HG02642 (cell line): ENCODE measurements around the gene ERP27.
A peak's percentile ranks its signal among the peaks of the same experiment; 100 is the strongest.

Source experiments
- ATAC-seq: cut with Tn5 transposase; IDR thresholded peaks from one replicate; pipeline ENCODE4 v1.9.1; 2021; ENCODE audit warnings: mild to moderate bottlenecking; ENCODE audit not compliant: unreplicated experiment, poor library complexity

The ERP27 gene

GRCh38 chr12:14910090-14910915 is 28.0 kb downstream of the ERP27 start:
- ATAC-seq: no peak

- ATAC-seq: no peak
These were observed 30.4 kb downstream of the ERP27 start for GRCh38 chr12:14907953-14908352.

GRCh38 chr12:14906114-14906513 is 32.2 kb downstream of the ERP27 start:
- no peak for ATAC-seq

DNA sequence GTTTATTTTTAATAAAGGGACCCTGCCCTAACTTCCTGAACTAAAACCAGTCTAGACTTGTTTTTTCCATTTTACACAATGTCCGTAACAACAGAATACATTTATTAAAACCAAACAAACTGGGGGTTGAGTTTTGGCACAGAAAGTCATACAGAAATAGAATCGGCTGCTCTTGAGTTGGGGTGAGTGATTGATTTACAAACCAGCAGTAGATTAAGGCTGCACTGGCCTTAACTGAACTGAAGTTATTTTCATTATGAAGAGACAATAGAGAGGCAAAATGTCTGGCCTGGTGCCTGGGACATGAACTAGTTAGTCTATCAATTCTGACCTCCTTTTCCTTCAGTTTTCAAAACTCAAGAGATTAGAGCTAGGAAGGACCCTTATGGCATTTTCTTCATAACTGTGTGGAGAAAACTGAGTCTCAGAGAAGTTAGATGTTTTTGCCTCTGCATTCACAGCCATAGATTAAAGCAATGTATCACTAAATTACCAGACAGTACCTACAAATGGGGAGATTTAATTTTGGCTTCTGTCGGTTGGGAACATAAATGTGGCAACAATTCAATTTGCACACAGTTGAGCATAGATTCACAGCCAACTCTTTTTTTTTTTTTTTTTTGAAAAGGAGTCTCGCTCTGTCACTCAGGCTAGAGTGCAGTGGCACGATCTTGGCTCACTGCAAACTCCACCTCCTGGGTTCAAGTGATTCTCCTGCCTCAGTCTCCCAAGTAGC is 32.9 kb downstream of the ERP27 start:
- ATAC-seq: no peak

- no peak for ATAC-seq
These were observed 33.5 kb downstream of the ERP27 start for GRCh38 chr12:14904854-14905253.

DNA sequence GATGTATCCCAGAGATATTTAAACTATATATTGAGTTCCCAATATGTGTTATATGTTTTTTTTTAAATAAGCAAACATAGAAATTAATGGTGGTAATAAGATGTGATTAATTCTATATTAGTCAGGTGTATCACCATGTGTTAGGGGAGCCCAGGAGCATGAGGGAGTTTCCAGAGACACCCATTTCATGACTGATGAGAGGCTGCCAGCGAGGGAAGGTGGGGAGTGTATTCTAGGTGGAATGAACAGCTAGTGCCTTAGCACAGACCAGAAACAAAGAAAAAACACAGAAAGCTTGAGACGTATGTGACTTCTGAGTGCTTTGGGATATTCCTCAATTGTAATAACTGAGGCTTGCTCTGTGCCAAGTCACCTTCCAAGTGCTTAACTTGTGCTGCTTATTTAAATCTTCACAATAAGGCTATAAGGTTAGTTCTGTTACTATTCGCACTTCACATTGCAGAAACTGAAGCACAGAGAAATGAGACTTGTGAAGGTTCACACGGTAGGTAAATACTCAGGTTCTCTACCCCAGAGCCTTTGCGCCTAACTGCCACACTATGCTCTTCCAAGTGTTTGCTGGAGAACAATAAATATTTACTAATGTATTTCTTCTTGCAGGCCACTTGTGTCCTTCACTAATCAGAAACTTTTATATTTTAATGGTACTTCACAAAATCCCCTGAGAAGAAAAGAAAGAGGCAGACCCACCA is 34.8 kb downstream of the ERP27 start:
- no peak for ATAC-seq

DNA sequence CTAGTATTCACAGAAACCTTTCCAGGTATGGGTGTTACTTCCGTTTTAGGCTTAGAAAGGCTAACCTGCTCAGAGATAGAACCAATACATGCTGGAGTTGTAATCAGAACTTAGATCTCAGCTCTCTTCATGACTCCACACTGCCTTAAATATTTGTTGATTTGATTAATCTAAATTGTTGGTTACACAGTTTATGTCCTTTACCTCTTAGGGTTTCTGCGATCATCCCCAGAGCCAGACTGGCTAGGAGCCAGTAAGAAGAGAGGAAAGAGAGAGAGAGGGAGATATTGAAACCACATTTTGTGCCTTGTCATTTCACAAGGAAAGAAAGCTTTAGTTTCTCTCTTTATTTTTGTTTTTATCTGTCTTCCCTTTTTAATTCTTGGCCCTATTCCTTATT is 35.9 kb downstream of the ERP27 start:
- ATAC-seq: no peak

GRCh38 chr12:14901228-14901562 is 37.1 kb downstream of the ERP27 start:
- ATAC-seq: no peak

- ATAC-seq: no peak
These were observed 37.7 kb downstream of the ERP27 start for GRCh38 chr12:14900521-14901227.

DNA sequence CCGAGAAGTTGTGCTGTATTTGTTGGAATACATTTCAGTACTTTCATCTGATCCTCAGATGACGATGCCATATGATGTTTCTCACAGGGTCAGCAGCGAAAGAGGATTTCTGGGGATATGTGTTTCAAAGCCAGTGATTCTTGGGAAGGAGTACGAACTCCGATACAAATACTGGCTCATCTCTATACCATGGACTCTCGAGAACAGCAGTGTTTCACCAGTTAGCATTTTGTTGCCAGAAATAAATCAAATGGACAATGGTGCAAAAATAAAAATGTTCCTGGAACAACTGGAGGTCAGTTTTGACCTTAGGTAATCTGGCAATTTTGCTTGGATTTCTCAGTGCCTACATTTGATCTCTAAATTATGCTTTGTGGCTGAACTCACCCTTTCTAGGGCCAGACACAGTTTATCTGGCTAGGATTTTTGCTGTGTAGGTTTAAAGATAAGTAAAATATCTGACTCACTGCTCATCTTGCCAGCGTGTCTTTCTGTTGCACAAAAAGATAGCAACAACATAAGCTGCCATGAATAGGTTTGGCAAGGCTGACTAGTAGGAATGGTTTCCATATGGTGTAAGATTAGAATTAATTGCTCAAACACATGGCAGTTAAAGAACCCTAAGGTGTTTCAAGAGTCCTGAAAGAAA is 41.7 kb downstream of the ERP27 start:
- no peak for ATAC-seq

GRCh38 chr12:14893506-14894250 is 44.7 kb downstream of the ERP27 start:
- no peak for ATAC-seq

DNA sequence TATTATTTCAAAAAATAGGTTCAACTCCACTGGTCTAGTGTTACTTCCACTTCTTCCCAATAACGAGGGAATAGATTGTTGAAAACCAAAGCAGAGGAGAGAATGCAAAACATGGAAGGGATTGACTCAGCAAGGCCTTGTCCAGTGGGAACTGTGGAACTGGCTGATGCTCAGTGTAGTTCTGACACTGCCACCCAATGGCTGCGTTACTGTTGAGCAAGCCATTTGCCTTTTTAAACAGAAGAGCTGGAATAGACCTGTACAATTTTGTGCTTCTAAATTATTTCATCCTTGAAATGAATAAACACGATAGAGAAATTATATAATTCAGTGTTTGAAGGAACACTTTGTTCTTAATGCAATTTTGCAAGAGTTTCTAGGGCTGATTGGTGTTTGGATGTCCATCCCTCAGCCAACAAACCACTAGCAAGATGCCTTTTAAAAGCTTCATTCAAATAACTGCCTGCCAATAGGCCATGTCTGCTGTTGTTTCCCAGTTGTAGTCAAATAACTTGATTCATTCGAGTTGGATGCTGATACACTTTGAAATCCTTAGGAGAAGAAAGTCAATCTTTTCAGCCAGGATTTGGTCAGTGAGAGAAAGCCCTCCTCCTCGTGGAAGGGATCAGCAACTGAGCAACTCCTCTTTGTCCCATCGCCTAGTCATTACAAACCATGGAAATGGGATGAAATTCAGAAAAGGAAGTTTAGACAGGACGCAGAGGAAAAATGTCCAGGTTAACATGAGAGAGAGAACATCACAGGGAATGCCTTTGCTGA is 45.4 kb downstream of the ERP27 start:
- no peak for ATAC-seq

GRCh38 chr12:14890701-14891100 is 47.6 kb downstream of the ERP27 start:
- no peak for ATAC-seq

DNA sequence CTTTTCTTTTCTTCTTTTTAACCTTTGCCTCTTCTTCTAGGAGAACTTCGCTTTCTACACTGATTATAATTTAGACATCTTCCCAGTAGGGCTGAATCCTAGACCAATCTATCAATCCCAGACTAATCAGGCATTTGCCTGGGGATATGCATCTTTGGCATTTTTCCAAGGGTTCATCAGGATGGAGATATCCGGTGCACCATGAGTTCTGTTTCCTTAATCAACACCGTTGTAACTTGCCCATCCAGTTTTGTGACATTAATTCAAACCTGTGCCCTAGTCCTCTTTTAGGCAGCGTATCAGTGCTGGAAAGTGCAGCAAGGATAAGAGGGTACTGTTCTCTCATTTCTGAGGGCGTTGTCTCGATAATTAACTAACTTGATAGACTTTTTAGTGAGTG is 52.1 kb downstream of the ERP27 start:
- no peak for ATAC-seq

- ATAC-seq: no peak
These were observed 52.6 kb downstream of the ERP27 start, which contains the start of gene MGP for GRCh38 chr12:14885718-14886221. Gene MGP (minus strand): TSS chr12:14885854. CDS start chr12:14885791, 63 bp downstream.

- peak; percentile 98 for ATAC-seq
These were observed 53.9 kb downstream of the ERP27 start for GRCh38 chr12:14884458-14884878.

GRCh38 chr12:14883686-14884085 is 54.7 kb downstream of the ERP27 start:
- ATAC-seq: no peak

GRCh38 chr12:14880890-14881453 is 57.4 kb downstream of the ERP27 start:
- ATAC-seq: no peak
